ENCODE results near the gene TASP1.

DNA sequence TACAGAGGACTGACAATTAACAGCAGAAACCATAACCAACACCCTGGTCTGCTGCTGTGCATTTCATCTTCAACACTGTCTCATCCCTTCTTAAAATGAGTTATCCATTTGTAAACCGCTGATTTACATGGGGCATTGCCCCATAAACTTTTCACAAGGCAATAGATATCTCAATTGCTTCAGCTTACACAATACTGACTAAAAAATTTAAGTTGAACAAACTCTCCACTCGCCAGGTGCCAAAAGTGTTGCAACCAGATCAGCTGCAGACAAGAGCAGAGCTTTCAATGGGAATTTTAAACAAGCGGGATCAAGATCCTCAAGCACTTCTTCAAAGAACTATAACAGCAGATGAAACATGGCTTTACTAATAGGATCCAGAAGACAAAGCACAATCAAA is 183.0 kb downstream of the TASP1 start:
- TF ChIP-seq POLR2AphosphoS5 (IDR thresholded peaks at IDR 0.05; ENCODE audit: insufficient read depth, low read depth, low read length): no peak
- TF ChIP-seq POLR2A (IDR thresholded peaks at IDR 0.05; ENCODE audit: low read depth, low read length): no peak
- TF ChIP-seq, protein P1, sequence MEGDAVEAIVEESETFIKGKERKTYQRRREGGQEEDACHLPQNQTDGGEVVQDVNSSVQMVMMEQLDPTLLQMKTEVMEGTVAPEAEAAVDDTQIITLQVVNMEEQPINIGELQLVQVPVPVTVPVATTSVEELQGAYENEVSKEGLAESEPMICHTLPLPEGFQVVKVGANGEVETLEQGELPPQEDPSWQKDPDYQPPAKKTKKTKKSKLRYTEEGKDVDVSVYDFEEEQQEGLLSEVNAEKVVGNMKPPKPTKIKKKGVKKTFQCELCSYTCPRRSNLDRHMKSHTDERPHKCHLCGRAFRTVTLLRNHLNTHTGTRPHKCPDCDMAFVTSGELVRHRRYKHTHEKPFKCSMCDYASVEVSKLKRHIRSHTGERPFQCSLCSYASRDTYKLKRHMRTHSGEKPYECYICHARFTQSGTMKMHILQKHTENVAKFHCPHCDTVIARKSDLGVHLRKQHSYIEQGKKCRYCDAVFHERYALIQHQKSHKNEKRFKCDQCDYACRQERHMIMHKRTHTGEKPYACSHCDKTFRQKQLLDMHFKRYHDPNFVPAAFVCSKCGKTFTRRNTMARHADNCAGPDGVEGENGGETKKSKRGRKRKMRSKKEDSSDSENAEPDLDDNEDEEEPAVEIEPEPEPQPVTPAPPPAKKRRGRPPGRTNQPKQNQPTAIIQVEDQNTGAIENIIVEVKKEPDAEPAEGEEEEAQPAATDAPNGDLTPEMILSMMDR (IDR thresholded peaks at IDR 0.05; ENCODE audit: extremely low read depth in 1 of 2, insufficient read depth in 1 of 2, low read depth in 1 of 2, low read length in 2 of 2): no peak
- TF ChIP-seq EZH2 (IDR thresholded peaks at IDR 0.05; ENCODE audit: borderline replicate concordance, low read depth, low read length, severe bottlenecking): no peak
- TF ChIP-seq GATA2 (IDR thresholded peaks at IDR 0.05; ENCODE audit: insufficient read depth, insufficient read length, low read depth, low read length): no peak

Data from endothelial cell of umbilical vein (primary cell).